Stimulated activated CD8-positive, alpha-beta memory T cell treated with anti-CD3 and anti-CD28 coated beads, Interleukin-2, amount 100 ng/mL, for 1 hour (primary cell): ENCODE data around the gene PIM1.
A peak's percentile ranks its signal among the peaks of the same experiment; 100 is the strongest.
"Not testable (repeated sequence)": the region's sequence is repeated elsewhere in the genome, so short reads cannot be mapped to it uniquely, and the experiment has no call there.

Source experiments
- DNase-seq, 2 donors: peaks; one replicate each; pipeline ENCODE4 v3.0.0-alpha.2; 2020; ENCODE audit warnings: low read depth in 2 of 2

PIM1 gene

DNA sequence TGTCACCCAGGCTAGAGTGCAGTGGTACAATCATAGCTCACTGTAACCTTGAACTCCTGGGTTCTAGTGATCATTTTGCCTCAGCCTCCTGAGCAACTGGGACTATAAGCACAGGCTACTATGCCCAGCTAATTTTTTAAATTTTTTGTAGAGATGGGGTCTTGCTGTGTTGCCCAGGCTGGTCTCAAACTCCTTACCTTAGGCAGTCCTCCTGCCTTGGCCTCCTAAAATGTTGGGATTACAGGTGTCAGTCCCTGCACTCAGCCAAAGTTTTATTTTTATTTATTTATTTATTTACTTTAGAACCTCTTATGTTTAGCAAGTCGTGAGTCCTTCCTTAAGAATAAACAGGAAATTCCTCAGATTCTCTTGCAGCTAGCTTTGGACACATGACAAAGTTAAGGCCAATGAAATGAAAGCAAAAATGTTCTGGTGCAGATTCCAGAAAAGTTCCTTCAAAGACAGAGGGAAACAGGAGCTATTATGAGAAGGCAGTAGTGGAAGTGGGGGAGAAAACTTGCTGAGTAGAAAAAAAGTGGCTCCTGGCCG lies 19.1 kb downstream of the PIM1 start:
- DNase-seq = no peak

DNA sequence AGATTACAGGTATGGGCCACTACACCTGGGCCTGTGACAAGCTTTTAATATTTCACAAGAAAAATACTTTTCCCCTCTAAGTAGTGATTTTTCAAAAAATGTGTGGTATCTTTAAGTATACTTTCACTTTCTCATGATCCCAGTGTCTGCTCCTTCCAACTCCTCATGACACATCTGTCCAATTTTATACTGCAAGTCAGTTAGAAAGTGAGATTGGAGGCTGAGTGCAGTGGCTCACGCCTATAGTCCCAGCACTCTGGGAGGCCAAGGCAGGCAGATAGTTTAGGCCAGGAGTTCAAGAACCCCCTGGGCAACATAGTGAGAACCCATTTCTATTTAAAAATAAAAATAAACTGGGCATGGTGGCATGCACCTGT lies 20.2 kb downstream of the PIM1 start:
- no peak for DNase-seq

DNA sequence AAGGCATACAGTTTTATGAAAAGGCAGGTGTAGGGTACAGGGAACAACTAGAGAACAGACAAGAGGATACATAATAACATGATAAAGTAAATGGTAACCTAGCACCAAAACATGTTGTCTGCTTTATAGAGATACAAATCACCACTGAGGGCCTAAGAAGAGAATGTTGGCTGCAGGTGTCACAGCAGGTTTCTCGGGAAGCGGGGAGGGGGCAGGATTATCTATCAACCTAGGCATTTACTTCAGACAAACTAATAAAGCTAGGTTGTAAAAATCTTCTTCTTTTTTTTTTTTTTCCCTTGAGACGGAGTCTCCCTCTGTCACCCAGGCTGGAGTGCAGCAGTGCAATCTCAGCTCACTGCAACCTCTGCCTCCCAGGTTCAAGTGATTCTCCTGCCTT lies 22.7 kb downstream of the PIM1 start:
- DNase-seq = no peak

DNA sequence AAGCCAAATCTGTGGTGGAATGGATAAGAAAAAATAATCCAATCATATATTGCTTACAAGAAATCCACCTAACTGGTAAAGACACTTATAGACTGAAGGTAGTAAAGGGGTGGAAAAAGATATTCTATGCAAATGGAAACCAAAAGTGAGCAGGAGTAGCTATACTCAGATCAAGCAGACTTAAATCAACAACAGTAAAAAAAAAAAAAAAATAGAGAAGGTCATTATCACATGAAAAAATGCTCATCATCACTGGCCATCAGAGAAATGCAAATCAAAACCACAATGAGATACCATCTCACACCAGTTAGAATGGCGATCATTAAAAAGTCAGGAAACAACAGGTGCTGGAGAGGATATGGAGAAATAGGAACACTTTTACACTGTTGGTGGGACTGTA lies 24.9 kb downstream of the PIM1 start:
- DNase-seq = not testable (repeated sequence)

DNA sequence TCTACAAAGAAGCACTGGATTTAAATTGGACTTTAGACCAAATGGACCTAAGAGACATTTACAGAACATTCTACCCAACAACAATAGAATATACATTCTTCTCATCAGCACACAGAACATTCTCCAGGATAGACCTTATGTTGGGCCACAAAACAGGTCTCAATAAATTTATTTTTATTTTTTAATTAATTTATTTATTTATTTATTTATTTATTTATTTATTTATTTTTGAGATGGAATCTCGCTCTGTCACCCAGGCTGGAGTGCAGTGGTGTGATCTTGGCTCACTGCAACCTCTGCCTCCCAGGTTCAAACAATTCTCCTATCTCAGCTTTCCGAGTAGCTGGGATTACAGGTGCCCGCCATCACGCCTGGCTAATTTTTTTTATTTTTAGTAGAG lies 26.5 kb downstream of the PIM1 start:
- not testable (repeated sequence) for DNase-seq

DNA sequence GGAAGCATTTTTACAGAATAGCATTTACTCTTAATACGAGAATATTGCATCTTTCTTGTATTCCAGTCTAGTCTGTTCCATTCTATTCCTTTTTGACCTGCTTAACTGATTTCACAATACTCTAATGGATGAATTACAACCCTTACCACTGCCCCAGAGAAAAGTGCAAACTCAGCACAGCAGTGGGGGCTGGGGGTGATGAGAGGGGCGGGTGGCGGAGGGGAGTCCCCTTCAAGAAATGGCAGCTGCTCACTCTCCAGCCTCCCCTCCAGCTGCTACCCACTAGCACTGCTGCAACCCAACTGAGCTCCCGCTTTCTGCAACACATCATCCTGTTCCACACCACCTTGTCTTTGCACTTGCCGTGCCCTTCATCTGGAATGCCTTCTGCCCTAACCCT lies 30.1 kb downstream of the PIM1 start:
- DNase-seq = no peak

DNA sequence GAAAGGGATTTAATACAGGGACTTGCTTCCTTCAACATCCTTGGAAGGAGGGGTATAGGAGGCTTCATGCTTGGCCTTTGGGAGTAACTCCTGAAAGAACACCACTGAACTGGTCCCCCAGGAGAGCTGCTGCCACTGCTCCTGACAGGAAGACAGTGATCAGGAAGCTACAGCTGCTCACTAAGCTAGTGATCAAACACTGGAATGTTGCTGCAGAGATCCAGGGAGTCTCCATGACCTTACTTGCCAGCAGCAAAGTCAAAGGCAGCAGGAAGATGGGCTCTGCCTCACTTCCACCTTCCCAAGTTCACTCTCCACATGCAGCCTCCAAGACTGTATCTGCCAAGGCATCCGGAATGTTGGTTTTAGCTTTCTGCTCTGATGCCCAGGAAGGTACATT lies 31.8 kb downstream of the PIM1 start:
- no peak for DNase-seq

DNA sequence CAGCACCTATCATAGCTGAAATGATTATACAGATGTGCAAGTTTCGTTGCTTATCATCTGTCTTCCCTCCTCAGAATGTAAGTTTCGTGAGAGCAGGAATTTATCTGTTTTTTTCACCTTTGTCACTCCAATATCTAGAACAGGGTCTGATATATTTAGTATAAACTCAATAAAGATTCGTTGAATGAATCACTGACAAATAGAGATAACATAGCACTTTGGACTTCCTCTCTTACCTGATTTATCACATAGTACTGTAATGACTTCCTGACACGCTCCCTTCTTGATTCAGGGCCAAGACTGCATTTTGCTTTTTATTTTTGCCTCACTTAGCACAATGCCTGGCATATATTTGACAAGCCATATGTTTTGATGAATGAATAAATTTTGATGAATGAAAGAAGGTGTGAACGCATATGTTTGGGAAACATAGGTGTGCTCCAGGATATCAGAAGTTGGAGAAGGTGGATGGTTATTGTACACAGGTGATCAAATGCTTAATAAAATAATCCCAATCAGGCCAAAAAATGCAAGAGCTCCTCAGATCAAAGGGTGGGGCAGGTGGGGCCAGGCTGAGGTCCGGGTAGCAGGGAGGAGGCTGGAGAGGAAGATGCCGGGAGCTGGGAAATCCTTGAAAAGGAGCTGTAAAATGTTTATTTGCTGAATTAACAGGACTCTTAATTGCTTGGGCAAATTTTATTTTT lies 33.0 kb downstream of the PIM1 start:
- no peak for DNase-seq

DNA sequence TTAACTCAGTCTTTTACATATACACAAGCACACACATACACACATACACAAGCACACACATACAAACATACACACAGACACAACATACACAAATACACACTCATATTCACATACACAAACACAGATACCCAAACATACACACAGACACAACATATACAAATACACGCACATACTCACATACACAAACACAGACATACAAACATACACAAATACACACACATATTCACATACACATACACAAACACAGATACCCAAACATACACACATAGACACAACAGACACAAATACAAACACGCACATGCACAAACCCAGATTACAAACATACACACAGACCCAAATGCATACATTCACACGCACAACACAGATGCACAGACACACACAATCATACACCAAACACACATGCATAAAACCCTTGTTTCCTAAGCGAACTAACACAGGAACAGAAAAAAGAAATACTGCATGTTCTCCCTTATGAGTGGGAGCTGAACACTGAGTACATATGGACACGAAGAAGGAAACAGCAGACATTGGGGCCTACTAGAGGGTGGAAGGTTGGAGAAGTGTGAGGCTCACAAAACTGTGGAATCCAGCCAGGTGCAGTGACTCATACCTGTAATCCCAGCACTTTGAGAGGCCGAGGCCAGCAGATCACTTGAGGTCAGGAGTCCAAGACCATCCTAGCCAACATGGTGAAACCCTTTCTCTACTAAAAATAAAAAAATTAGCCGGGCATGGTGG lies 34.2 kb downstream of the PIM1 start:
- DNase-seq = no peak

DNA sequence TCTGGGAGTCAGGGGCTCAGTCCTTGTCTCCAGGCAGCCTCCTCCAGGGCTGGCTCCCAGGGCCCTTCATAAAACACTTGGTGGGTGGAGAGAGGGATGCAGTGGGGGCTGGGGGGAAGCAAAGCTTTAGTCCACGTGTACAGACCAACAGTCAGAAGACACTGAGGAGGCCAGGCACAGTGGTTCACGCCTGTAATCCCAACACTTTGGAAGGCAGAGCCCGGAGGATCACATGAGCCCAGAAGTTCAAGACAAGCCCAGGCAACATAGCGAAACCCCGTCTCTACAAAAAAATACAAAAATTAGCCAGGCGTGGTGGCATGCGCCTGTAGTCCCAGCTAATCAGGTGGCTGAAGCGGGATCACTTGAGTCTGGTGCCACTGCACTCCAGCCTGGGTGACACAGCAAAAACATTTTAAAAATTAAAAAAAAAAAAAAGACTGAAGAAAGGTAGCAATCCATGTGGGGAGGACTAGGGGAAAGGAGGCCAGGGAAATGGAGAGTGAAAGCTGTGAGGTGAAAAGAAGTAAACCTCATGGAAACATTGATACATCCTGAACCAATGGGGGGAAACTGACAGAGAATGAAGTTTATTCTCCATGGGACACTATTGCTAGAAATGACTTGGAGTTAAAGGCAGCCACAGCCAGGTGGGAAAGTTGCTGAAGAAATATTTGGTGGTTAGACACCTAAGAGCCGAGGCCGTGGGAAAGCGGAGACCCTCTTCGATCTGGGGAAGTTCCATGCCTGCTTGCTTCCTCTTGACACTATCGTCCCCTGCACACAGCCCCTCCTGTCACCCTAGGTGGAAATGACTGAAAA lies 35.4 kb downstream of the PIM1 start:
- DNase-seq = no peak

DNA sequence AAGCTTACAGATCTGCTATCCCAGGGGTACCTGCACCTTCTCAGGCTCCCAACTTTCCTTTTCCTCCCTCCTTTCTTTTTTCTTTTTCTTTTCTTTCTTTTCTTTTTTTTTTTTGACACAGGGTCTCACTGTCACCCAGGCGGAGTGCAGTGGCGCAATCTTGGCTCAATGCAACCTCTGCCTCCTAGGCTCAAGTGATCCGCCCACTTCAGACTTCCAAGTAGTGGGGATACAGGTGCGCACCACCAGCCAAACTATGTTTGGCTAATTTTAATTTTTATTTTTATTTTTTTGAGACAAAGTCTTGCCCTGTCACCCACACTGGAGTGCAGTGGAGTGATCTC lies 36.0 kb downstream of the PIM1 start:
- no peak for DNase-seq

DNA sequence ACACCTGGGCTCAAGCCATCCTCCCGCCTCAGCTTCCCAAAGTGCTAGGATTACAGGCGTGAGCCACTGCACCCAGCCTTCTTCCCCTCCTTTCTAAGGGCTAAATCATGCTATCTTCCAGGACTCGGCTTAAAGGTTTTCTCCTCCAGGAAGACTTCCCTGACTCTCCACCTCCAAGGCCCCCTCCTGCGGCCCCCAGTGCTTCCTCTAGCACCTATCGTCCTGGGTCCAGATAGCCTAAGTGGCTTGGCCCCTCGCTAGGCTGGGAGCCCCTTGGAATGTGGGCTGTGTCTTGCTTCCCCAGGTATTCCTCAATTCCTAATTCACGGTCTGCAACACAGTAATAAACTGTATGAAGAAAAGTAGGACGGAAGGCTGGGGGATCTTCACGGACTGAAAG lies 36.7 kb downstream of the PIM1 start:
- DNase-seq = no peak

DNA sequence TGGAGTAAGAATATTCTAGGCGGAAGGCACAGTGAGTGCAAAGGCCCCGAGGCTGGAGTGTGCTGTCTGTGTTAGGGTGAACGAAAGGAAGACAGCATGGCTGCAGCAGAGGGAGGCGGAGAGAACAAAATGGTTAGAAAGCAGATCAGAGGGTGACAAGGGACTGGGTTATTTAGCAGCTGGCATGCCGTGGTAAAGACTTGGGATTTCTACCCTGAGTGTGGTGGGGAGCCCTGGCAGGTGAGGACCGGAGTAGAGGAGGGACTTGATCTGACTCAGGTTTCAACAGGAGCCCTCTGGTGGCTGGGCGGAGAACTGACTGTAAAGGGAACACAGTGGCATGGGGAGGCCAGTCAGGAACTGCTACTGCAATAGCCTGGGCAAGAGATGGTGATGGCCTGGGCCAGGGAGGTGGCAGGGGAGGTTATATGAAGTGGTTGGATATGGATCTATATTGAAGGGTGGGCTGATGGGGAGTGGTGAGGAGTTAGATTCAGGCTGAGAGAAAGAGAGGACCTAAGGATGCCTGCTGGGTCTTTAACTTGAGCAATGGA lies 38.0 kb downstream of the PIM1 start:
- DNase-seq = peak; percentile 69 to 76

DNA sequence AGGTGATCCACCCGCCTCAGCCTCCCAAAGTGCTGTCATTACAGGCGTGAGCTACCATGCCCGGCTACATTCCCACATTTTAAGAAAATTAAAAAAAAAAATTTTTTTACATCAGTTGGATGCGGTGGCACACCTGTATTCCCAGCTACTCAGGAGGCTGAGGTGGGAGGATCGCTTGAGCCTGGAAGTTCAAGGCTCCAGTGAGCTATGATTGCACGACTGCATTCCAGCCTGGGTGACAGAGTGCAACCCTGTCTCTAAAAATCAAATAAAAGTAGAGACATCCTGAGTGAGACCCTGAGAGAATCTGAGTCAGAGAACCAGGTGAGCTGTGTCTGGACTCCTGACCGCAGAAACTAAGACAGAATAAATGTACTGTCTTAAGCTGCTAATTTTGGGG lies 38.8 kb downstream of the PIM1 start:
- no peak for DNase-seq

DNA sequence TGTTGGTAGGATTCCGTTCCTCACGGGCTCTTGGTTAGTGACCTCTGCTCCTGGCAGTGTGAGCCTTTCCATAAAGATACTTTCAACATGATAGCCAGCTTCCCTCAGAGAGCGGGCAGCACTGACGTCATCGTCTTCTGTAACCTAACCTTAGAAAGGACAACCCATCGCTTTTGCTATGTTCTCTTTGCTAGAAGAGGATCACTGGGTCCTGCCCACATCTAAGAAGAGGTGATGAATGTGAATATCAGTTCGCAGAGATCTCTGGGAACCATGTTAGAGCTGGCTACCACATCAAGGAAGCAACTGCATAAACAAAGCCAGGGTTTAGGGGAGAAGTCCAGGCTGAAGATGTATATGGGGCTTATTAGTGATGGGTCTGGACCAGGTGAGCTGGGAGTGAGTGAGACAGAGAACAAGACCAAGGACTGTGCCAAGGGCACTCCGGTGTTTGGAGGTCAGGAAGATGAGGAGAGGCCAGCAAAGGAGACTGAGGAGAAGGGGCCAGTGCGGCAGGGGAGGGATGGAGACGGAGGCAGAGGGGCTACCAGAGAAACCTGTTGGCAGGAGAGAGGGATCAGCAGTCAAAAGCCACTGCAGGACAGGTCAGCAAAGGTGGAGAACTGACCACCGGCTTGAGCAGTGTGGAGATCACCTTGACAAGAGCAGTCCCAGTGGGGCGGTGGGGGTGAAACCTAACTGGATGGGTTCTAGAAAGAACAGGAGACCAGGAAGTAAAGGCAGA lies 39.7 kb downstream of the PIM1 start:
- peak in 1 of 2 donors; percentile 16 for DNase-seq

DNA sequence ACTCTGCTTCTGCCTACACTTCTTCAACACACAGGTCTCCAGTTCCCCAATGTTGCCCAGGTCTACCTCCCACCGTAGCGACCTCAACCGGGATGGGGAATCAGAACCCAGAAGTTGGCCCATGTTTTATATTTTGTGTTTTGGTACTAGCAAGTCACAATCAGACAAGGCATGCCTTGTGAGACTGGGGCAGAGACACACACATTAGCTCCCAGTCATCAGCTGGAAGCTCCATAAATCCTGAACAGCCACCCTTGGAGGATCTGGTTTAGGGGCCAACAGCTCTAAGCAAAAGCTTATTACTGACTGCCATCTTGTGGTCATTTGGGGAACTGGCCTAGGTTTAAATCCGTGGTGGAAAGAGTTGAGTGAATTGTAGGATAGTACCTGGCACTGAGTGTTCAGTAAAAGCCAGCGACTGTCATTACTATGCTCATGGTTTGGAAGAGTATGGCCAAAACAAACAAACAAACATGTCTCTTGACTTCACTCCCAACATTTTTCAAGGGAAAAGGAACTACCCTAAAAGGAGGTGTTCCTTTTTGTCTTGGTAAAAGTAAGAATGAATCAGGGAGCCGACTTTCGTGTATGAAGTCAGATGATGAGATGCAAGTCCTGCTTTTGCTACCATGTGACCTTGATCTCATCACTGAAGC lies 40.5 kb downstream of the PIM1 start:
- DNase-seq = peak; percentile 48 to 49

DNA sequence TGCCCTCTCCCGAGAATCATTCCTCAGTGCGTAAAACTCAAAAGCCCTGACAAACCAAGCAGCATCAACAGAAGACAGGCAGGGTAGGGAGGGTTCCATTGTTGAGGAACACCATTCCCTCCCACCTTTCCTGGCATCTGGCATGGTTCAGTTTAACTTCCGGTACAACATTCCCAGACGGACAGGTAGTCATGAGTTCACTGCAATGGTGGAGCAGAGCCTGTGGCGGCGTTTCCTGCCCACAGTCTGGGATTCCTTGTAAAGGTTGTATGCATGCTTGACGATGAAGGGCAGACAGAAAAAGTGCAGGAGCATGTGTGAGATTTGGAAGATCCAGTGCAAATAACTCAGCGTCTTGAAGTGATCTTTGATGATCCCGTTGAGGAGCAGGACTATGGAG lies 42.3 kb downstream of the PIM1 start:
- DNase-seq = no peak

DNA sequence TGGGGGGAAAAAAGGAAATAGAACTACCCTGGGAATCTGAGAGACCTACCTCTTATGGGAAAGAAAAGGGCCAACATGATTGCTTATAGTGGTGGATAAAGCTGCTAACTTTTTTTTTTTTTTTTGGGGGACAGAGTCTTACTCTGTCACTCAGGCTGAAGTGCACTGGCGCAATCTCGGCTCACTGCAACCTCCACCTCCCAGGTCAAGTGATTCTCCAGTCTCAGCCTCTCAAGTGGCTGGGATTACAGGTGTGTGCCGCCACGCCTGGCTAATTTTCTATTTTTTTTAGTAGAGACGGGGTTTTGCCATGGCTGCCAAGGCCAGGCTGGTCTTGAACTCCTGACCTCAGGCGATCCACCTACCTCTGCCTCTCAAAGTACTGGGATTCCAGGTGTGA lies 48.1 kb downstream of the PIM1 start:
- no peak for DNase-seq

DNA sequence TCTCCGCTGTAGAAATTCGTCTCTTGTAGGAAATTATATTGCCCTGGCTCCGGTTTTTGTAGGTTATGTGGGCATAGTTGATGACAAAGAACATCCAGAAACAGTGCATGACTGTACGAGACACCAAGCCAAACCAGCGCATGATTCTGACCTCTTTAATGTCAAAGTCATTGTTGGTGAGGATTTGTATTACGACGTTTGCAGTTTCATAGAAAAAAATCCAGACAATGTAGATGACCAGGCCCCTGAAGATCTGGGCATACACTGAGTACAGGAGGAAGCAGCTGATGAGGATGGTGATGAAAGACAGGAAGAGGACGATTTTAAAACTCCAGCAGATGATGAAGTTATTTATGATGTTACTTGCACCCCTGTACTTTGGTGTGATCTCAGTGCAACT lies 48.6 kb downstream of the PIM1 start:
- no peak for DNase-seq

DNA sequence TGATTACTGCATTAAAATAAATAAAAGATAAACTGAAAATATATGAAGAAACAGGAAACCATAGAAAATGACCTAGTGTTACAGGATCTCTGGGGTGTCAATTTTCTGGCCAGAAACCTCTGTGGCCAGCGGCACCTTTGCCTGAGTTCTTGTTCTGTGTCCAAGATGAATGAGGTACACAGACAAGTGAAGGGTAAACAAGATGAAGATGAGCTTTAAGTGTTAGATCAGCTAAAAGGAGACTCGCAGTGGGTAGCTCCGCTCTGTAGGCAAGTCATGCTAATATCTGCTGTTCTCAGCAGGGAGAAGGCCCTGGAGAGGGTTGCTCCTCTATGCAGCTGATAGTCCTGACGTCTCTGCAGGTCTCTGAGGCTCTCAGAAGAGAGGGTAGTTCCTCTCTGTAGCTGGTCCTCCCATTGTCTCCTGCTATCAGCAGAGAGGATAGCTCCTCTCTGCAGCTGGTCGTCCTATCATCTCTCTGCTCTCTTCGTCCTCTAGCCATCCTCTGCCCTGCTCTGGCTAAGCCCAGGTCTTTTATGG lies 51.7 kb downstream of the PIM1 start:
- no peak for DNase-seq
